Esophagus squamous epithelium (tissue), 5 donors: ENCODE measurements around the gene DOCK1. TPM values are rescaled to one million over a fixed set of nuclear protein-coding genes. Genes with fewer than 3 reads are reported as not detected.
"Not testable (repeated sequence)": the region's sequence is repeated elsewhere in the genome, so short reads cannot be mapped to it uniquely, and the experiment has no call there.

ENCODE experiments used
- DNase-seq: peaks from one replicate; lab custom pipeline; 2025; lab: John Stamatoyannopoulos, UW
- H3K27ac ChIP-seq, 4 donors: fragments of 200-600 bp; sonication (generic); one replicate each; pipeline ENCODE4 v1.5.1; 2016 to 2019; ENCODE audit warnings: mild to moderate bottlenecking in 1 of 4
- H3K27me3 ChIP-seq, 4 donors: fragments of 200-600 bp; sonication (generic); 1 replicate in 3 of 4; 2 replicates in 1 of 4; pipeline versions ENCODE4 v1.5.1 to v1.6.0; 2017 to 2021; ENCODE audit warnings: antibody characterized with exemption in 1 of 4
- H3K36me3 ChIP-seq, 3 donors: fragments of 200-600 bp; sonication (generic); one replicate each; pipeline ENCODE4 v1.5.1; 2016 to 2019
- H3K4me1 ChIP-seq, 3 donors: fragments of 200-600 bp; sonication (generic); one replicate each; pipeline ENCODE4 v1.5.1; 2017 to 2019
- H3K4me3 ChIP-seq, 4 donors: fragments of 200-600 bp; sonication (generic); 1 replicate in 3 of 4; 2 replicates in 1 of 4; pipeline ENCODE4 v1.5.1; 2016 to 2019; ENCODE audit warnings: mild to moderate bottlenecking in 2 of 4, moderate library complexity in 1 of 4
- H3K9me3 ChIP-seq, 3 donors: fragments of 200-600 bp; sonication (generic); one replicate each; pipeline ENCODE4 v1.5.1; 2016 to 2019
- POLR2A ChIP-seq, 4 donors: fragments of 450-650 bp; IDR thresholded peaks; one replicate each; pipeline ENCODE4 v1.6.1; 2017; ENCODE audit warnings: antibody characterized with exemption in 4 of 4, mild to moderate bottlenecking in 4 of 4, moderate library complexity in 3 of 4
- WGBS, 2 donors: methylation state at CpG; one replicate each; pipeline ENCODE4 v1.1.5; 2018; 5-methylcytosine and 5-hydroxymethylcytosine counted together
- intact Hi-C: fragments of 100-400 bp; cut with DNase I; formaldehyde crosslinking; loops from one replicate; pipeline ENCODE4 v1.15.0; 2022
- total RNA-seq, 4 donors: library from RNA; depleted of rRNA; stranded (reverse); fragments of >200 nt; gene quantifications; one replicate each; pipeline ENCODE4 v1.1.0, GENCODE V29; 2016
- TF ChIP-seq, protein P1 (sequence below), 6 experiments: fragments of 450-650 bp in 4 of 6; fragments of 200-600 bp in 2 of 6; sonication (generic) in 2 of 6; IDR thresholded peaks; one replicate each; pipeline ENCODE4 v1.5.1; 2016 to 2019; ENCODE audit warnings: antibody characterized with exemption in 6 of 6, mild to moderate bottlenecking in 4 of 6, moderate library complexity in 4 of 6
- donor health status: DM: yes; HTN: yes; CAD: no.

The DOCK1 gene
- total RNA-seq, 4 donors from 2014 or later = 31.8 to 83.4 (median 49.8) TPM

DNA sequence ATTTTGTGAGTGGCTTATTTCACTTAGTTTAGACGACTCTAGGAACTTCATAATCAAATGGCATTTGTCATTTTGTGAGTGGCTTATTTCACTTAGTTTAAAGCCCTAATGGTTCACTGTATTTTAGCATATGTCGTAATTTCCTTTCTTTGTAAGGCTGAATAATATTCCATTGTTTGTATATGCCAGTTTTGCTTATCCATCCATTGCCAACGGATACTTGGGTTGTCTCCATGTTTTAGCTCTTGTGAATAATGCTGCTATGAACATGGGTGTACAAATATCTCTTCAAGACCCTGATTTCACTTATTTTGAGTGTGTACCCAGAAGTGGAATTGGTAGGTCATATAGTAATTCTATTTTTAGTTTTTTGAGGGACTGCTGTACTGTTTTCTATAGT lies 31.8 kb downstream of the DOCK1 start:
- peaks cover 0 to 8% (median 0%) of the 10 kb centered on the region in 3 donors for H3K4me1 ChIP-seq
- no peak overlapping the region for H3K4me3 ChIP-seq
- no peaks in the 10 kb centered on the region for H3K9me3 ChIP-seq
- no peaks in the 10 kb centered on the region for H3K36me3 ChIP-seq
- TF ChIP-seq POLR2A (IDR thresholded peaks at IDR 0.05) = no peak
- TF ChIP-seq, protein P1, sequence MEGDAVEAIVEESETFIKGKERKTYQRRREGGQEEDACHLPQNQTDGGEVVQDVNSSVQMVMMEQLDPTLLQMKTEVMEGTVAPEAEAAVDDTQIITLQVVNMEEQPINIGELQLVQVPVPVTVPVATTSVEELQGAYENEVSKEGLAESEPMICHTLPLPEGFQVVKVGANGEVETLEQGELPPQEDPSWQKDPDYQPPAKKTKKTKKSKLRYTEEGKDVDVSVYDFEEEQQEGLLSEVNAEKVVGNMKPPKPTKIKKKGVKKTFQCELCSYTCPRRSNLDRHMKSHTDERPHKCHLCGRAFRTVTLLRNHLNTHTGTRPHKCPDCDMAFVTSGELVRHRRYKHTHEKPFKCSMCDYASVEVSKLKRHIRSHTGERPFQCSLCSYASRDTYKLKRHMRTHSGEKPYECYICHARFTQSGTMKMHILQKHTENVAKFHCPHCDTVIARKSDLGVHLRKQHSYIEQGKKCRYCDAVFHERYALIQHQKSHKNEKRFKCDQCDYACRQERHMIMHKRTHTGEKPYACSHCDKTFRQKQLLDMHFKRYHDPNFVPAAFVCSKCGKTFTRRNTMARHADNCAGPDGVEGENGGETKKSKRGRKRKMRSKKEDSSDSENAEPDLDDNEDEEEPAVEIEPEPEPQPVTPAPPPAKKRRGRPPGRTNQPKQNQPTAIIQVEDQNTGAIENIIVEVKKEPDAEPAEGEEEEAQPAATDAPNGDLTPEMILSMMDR (IDR thresholded peaks at IDR 0.05) = no peak
- no peak overlapping the region for H3K27ac ChIP-seq
- no peak for DNase-seq
- no peaks in the 10 kb centered on the region for H3K27me3 ChIP-seq
- WGBS, 2 donors = 59 to 64% methylated on average over 3 of the region's 3 CpGs
- intact Hi-C loops = no loop called here

DNA sequence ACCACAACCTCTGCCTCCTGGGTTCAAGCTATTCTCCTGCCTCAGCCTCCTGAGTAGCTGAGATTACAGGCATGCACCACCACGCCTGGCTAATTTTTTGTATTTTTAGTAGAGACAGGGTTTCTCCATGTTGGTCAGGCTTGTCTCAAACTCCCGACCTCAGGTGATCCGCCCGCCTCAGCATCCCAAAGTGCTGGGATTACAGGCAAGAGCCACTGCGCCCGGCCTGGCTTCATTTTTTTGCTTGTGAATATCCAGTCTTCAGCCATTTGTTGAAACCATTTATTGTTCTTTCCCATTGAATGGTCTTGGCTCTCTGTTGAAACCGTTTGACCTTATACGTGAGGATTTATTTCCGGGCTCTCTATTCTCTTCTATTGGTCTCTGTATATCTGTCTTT lies 32.9 kb downstream of the DOCK1 start:
- H3K27me3 ChIP-seq, DNase-seq, H3K27ac ChIP-seq, H3K9me3 ChIP-seq, H3K4me1 ChIP-seq, H3K36me3 ChIP-seq, intact Hi-C loops, H3K4me3 ChIP-seq: not testable (repeated sequence)
- 90 to 97% methylated on average over 9 of the region's 9 CpGs for whole genome bisulfite sequencing, 2 donors

DNA sequence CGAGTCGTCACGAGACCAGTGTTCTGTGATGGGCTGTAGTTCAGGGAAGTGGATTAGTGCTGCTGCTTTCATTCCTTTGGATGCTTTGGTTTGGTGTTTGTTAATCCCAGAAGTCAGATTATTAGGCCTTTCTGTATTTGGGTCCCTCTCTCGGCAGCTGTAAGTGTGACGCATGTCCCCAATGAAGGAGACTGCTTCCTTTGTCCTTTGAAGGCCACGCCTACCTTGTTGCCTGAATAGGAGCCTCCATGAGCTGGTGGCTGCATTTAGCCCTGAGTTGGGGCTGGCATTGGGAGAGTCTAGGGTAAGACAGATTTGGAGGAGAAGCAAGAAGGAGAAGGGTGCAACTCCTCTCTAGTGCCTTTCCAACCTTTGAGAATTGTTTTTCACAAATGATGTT lies 34.5 kb downstream of the DOCK1 start:
- H3K4me3 ChIP-seq = no peak overlapping the region
- DNase-seq = no peak
- no peak for TF ChIP-seq POLR2A (IDR thresholded peaks at IDR 0.05)
- TF ChIP-seq, protein P1 (IDR thresholded peaks at IDR 0.05) = no peak
- H3K4me1 ChIP-seq = peaks cover 0 to 5% (median 0%) of the 10 kb centered on the region in 3 donors
- no peaks in the 10 kb centered on the region for H3K27me3 ChIP-seq
- intact Hi-C loops = no loop called here
- 82 to 87% methylated on average over 6 of the region's 6 CpGs for WGBS, 2 donors
- no peaks in the 10 kb centered on the region for H3K36me3 ChIP-seq
- H3K27ac ChIP-seq = no peak overlapping the region
- H3K9me3 ChIP-seq = no peaks in the 10 kb centered on the region

DNA sequence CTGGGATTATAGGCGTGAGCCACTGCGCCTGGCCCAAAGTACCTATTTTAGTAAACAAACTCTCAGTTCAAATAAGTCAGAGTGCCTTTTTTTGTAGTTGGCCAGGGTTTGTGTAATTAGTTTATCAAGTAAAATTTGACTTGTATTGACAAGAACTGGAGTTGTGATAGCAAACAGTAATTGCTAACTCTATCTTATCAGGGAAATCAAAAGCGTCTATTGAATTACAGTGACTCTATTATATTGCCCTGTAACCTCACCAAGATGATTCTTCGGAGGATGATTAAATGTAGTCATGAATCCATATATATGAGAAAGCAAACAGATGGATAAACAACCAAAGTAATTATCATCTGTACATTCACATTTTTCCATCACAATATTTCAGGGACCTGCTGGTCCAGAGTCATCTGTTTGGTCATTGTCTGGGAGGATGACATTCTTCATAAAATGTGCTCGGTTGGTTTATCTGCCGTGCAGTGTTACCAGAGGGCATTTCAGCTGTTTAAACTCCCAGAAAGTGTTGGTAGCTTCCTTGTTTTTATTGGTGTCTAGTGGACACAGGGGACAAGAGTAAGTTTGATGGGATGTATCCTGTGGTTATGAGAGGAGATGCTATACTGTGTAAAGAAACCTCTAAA lies 35.6 kb downstream of the DOCK1 start:
- no peak for TF ChIP-seq POLR2A (IDR thresholded peaks at IDR 0.05)
- TF ChIP-seq, protein P1 (IDR thresholded peaks at IDR 0.05) = no peak
- H3K27me3 ChIP-seq = no peaks in the 10 kb centered on the region
- DNase-seq = no peak
- peaks cover 0 to 5% (median 0%) of the 10 kb centered on the region in 3 donors for H3K36me3 ChIP-seq
- H3K9me3 ChIP-seq = no peaks in the 10 kb centered on the region
- no peak overlapping the region for H3K4me3 ChIP-seq
- no peak overlapping the region for H3K27ac ChIP-seq
- intact Hi-C loops = no loop called here
- 88 to 92% methylated on average over 6 of the region's 6 CpGs for WGBS, 2 donors
- H3K4me1 ChIP-seq = no peaks in the 10 kb centered on the region

DNA sequence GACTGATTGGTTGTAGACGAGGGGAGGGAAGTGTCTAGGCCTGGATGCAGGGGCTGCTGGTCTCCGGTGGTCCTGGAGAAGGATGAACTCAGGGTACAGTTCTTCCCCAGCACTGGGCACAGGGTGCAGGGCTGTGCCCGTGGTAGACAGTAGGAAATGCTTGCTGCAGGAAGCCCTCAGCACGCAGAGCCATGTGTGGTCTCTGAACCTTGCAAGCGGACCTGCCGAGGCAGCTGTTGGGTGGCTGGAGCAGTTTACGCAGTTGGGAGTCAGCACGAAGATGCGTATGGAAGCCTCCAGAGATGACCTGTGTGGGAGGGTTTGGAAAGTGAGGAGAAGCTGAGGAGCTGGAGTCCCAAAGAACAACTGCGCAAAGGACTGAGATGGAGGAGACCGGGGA lies 39.0 kb downstream of the DOCK1 start:
- H3K27me3 ChIP-seq = no peaks in the 10 kb centered on the region
- H3K4me1 ChIP-seq = no peaks in the 10 kb centered on the region
- intact Hi-C loops = no loop called here
- TF ChIP-seq, protein P1 (IDR thresholded peaks at IDR 0.05) = no peak
- TF ChIP-seq POLR2A (IDR thresholded peaks at IDR 0.05) = no peak
- peaks cover 0 to 22% (median 0%) of the 10 kb centered on the region in 3 donors for H3K36me3 ChIP-seq
- WGBS, 2 donors = 86 to 94% methylated on average over 9 to 10 of the region's 11 CpGs
- no peak overlapping the region for H3K27ac ChIP-seq
- H3K4me3 ChIP-seq = no peak overlapping the region
- DNase-seq = no peak
- H3K9me3 ChIP-seq = no peaks in the 10 kb centered on the region
